IPS-18a (cell line): Measurements from ENCODE around the gene SLC26A2.

ENCODE experiments used
- H3K27ac ChIP-seq: one replicate; pipeline ENCODE4 v1.5.1; 2013; ENCODE audit warnings: low read length
- H3K27me3 ChIP-seq: one replicate; pipeline ENCODE4 v1.6.1; 2013; ENCODE audit warnings: mild to moderate bottlenecking, low read length; ENCODE audit not compliant: control insufficient read depth, insufficient read depth
- H3K36me3 ChIP-seq: one replicate; pipeline ENCODE4 v1.6.1; 2013; ENCODE audit warnings: low read depth, low read length; ENCODE audit not compliant: control insufficient read depth
- H3K4me1 ChIP-seq: one replicate; pipeline ENCODE4 v1.6.1; 2013; ENCODE audit warnings: low read depth, low read length; ENCODE audit not compliant: control insufficient read depth
- H3K4me3 ChIP-seq: one replicate; pipeline ENCODE4 v1.5.1; 2013; ENCODE audit warnings: low read length
- H3K9ac ChIP-seq: one replicate; pipeline ENCODE4 v1.6.1; 2013; ENCODE audit warnings: mild to moderate bottlenecking, low read length, moderate library complexity
- H3K9me3 ChIP-seq: one replicate; pipeline ENCODE4 v1.6.1; 2013; ENCODE audit warnings: low read depth, low read length; ENCODE audit not compliant: control insufficient read depth

SLC26A2 gene

DNA sequence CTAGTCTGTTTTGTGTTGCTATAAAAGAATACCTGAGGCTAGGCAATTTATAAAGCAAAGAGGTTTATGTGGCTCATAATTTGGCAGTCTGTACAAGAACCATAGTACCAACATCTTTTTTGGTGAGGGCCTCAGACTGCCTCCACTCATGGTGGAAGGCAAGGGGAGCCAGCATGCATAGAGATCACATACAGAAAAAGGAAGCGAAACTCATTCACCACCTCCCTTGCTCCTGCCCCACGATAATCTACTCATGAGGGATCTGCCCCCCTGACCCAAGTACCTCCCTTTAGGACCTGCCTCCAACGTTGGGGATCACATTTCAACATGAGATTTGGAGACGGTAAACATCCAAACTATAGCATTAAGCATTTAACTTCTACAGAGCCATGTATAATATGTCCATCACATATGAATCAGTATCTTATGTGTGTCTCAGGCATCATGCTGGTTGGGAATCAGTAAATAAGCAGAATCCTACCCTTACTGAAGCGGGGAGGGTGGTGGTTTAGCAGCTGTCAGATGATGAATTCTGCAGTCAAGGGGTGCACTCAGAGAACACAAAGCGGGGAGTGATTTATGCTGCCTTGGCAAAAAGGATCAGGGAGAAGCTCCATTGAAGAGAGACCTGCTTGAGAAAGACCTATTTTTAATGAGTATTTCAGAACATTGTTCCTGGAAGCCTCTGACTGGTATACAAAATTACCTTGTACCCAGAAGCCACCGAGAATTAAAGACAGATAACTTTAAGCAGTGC is 74.8 kb downstream of the SLC26A2 start:
- H3K4me1 ChIP-seq = no peaks in the 10 kb centered on the region
- no peak overlapping the region for H3K9ac ChIP-seq
- no peaks in the 10 kb centered on the region for H3K27me3 ChIP-seq
- H3K27ac ChIP-seq = no peak overlapping the region
- H3K36me3 ChIP-seq = peaks cover 94% of the 10 kb centered on the region
- H3K9me3 ChIP-seq = no peaks in the 10 kb centered on the region
- H3K4me3 ChIP-seq = no peak overlapping the region

DNA sequence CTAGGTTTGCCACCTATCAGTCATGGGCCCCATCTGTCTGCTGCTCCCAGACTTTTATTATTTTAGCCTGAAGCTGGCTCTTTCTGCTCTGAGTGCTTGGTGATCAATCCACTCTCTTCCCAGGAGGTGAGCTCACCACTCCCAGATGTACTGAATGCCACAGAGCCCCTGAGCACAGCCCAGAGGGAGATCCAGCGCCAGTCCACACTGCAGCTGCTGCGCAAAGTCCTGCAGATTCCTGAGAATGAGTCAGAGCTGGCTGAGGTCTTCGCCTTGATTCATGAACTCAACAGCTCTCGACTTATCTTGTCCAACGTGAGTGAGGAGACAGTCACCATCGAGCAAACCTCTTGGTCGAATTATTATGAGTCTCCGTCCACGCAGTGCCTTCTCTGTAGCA is 76.0 kb downstream of the SLC26A2 start:
- Histone ChIP-seq H3K4me3 (no peak overlapping the region), H3K9ac (no peak overlapping the region), H3K27ac (no peak overlapping the region), H3K9me3 (no peaks in the 10 kb centered on the region), H3K27me3 (no peaks in the 10 kb centered on the region), H3K36me3 (peaks cover 92% of the 10 kb centered on the region), H3K4me1 (no peaks in the 10 kb centered on the region)
